AML-193 (cell line): Measurements from ENCODE around the gene PLBD2.

Source experiments
- DNase-seq, 2 experiments: peaks; one replicate each; lab custom pipeline; 2025; lab: John Stamatoyannopoulos, UW

The PLBD2 gene, protein sequence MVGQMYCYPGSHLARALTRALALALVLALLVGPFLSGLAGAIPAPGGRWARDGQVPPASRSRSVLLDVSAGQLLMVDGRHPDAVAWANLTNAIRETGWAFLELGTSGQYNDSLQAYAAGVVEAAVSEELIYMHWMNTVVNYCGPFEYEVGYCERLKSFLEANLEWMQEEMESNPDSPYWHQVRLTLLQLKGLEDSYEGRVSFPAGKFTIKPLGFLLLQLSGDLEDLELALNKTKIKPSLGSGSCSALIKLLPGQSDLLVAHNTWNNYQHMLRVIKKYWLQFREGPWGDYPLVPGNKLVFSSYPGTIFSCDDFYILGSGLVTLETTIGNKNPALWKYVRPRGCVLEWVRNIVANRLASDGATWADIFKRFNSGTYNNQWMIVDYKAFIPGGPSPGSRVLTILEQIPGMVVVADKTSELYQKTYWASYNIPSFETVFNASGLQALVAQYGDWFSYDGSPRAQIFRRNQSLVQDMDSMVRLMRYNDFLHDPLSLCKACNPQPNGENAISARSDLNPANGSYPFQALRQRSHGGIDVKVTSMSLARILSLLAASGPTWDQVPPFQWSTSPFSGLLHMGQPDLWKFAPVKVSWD

DNA sequence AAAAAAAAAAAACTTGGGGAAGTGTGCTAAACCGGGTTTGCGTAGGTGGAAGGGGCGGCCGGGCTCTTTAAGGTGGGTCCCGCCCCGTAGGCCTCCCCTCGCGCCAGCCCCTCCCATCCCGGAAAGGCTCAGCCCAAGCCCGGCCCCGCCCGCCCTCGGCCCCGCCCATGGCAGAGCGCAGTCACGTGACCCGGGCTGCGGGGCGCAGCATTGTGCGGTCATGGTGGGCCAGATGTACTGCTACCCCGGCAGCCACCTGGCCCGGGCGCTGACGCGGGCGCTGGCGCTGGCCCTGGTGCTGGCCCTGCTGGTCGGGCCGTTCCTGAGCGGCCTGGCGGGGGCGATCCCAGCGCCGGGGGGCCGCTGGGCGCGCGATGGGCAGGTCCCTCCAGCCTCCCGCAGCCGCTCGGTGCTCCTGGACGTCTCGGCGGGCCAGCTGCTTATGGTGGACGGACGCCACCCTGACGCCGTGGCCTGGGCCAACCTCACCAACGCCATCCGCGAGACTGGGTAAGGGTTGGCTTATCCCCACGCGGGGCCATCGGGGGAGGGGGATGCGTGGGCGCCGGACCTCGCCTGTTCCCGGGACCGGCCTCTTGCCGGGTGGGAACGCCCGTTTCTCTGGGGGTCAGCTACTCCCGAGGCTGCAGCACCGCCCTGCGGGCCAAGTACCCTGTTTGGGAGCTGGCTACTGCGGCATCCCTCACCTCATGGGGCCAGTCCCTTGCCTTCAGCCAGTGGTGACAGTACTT, at the start of gene PLBD2:
Gene PLBD2 (plus strand): TSS at position 207 of the 752 bp plus-strand sequence. CDS start 14 bp downstream, at position 221.
- peak; percentile 73 to 78 for DNase-seq

DNA sequence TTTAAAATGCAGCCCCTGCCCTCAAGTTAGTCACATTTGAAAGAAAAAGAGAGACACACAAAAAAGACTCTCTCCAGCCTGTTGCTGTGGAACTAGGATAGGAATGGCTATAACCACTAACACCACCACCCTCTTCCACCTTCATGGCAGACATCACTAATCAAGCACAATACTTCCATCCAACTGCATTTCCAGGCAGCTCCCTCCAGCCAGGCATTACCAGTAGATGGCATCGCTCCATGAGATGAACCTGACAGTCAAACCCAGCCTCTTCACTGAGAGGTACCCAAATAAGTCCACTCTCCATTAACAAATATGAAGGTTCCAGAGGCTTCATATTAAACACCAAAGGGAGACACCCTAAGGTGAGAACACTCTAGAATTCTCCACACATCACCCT, 47.9 kb upstream of the PLBD2 start:
- DNase-seq: no peak

DNA sequence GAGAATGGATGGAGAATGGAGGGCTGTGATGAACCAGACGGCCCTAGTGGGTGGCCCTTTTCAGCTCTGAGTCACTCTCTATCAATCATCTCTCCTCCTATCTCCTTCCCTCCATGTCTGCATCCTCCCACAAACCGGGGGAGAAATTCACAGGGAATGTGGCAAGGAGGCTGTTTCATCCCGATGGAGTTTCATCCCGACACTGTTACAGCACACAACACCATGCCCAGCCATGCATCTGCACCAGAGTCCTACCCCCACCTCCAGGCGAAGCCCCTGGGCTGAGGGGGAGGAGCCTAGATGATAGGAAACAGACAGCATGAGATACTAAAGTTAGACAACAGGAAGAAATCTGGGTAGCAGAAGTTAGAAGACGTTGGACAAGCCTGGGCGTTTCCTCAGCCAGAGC, 44.3 kb upstream of the PLBD2 start:
- no peak for DNase-seq

DNA sequence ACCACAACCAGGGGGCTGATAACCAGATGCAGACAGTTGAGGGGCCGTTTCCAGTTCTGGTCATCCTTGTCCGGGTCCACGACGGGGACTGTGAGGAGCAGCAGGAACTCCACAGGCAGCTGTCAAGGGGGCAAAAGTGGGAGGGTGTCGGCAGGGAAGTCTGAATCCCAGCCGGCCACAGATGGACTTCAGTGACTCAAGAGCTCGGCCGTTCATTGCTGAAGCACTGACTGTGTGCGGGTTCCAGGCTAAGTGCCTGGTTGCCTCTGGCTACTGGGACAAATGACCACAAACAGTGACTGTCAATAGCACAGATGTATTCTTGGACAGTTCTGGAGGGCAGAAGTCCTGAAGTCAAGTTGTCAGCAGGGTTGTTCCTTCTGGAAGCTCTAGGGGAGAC, 43.0 kb upstream of the PLBD2 start:
- DNase-seq: no peak

DNA sequence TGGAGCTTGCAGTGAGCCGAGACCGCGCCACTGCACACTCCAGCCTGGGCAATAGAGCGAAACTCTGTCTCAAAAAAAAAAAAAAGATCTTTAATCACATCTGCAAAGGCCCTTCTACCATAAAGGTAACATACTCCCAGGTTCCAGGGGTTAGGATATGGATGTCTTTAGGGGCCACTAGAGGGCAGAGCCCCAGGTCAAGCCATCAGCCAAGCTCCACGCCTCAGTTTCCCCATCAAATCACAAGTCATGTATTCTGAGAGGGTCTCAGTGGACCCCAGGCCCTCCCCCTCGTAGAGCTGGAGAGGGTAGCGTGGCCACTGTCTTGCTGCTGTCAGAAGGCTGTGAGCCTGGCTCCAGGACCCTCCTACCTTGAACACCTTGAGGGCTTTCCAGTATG, 42.2 kb upstream of the PLBD2 start:
- no peak for DNase-seq

DNA sequence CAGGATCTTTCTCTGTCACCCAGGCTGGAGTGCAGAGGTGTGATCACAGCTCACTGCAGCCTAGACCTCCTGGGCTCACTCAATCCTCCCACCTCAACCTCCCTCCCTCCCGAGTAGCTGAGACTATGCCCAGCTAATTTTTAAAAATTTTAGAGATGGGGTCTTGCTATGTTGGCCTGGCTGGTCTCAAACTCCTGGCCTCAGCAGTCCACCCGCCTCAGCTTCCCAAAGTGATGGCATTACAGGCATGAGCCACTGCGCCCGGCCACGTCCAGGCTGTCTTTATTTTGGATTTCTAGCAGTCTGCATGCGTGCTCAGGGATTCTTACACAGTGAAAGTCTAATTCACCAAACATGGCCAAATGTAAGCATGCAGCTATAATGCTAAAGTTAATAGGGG, 41.3 kb upstream of the PLBD2 start:
- DNase-seq: no peak

DNA sequence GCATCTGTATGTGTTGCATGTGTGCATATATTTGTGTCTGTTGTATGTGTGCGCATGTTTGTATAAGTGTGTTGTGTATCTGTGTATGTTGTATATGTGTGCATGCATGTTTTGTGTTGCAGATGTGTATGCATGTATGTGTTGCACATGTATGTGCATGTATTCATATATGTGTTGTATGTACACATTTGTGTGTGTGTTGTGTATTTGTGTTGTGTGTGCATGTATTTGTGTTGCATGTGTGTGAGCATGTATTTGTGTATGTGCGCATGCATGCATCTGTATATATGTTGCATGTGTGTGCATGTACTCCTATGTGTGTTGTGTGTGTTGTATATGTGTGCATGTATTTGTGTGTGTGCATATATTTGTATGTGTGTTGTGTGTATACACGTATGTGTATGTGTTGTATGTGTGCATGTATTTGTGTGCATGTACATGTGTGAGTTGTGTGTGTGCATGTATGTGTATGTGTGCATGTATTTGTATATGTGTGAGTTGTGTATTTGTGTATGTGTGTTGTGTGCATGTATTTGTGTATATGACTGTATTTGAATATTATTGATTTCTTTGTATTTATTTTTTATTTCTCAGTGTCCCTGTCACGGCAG, 40.2 kb upstream of the PLBD2 start:
- no peak for DNase-seq

DNA sequence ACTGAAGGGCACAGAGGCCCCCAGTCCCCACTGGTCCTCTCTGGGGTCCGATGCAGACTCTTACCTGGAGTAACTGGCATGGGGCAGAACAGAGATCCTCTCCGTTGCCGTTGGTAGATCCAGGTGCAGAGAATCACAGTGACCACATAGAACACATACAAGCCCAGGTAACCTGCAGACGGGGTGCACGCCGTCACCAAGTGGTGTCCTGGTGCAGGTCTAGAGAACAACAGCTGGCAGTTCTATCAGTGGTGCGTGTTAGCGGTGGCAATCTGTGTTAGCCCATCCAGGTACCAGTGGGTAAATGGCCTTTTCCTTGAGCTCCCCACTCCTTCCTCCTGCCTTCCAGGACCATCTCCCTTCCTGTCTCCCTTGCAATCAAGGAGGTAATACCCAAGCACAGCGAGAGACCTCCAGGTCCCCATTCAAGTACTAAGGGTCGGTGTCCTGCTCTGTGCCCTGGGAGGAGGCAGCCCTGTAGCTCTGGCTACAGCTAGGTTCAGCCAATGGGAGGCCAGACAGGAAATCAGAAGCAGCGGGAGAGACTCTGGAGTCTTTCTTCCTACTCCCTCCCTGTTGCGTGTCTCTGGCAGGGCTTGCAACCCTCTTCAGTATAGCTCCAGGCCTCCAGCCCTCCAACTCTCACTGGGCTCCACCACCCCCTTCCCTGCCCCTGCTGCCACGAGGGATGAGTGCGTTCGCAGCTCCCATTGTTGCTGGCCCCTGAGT, 39.3 kb upstream of the PLBD2 start:
- no peak for DNase-seq

DNA sequence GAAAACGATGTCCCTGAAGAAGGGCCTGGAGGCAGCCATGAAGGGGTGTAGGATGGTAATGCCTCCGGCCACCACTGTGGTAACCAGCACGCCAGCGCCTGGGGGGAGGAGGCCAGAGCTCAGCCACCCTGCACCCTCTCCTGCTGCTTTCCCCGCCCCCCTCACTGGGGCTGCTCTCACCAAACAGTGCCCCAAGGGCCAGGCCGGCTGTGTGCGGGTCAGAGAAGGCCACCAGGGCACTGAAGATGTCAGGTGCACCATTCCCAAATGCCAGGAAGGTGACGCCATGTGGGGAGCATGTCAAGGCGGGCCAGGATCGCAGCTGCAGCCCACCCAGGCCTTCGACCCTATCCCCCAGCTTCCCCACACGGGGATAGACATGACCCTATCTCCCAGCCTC, 38.0 kb upstream of the PLBD2 start:
- no peak for DNase-seq

DNA sequence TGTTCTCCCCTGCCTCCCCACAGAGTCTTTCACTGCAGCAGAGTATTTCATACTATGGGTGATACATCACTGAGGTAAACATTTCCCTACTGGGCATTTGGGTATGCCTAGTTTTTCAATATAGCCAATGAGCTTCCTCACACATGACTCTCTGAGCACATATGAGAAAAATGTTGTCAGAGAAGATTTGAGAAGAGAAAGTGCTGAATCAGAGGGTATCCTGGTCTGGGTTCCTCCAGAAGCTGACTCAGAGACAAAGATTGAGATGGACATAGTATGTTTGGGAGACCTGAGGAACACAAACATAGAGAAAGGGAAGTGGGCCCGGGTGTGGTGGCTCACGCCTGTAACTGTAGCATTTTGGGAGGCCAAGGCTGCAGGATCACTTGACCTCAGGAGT, 36.0 kb upstream of the PLBD2 start:
- DNase-seq: no peak

DNA sequence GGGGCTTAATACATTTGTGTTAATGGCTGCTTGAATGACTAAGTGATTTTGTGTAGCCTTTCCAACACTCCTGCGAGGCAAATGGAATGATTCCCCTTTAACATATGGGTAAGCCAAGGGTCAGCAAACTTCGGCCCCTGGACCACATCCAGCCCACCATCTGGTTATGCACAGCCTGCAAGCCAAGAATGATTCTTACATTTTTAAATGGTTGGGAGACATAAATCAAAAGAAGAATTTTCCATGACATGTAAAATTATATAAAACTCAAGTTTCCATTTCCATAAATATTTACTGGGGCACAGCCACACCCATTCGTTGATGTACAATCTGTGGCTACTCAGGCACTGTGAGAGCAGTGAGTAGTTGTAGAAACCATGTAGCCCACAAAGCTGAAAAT, 32.5 kb upstream of the PLBD2 start:
- no peak for DNase-seq

DNA sequence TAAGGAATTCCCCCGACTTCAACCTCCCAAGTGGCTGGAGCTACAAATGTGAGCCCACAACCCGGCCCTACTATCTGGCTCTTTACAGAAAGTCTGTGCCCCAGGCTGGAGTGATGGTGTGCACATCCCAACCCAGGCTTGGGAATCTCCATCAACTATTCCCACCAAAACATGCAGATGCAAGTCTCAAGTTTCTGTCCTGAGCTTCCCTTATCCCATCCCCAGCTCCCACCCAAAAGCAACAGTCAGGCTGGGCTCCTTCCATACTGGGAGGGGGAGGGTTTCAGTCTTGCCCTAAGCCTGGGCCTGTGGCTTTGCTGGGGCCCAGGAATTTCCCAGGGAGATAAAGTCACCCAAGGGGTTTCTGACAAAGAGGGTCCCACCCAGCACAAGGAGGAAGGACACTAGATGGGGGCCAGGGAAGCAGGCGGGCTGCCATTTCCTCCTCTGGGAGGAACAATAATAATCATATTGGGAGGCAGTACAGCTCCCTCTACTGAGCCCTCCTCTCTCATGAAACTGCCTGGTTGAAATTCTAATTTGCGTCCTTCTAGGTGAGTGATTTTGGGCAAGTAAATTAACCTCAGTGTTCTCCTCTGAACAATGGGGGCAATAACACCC, 31.5 kb upstream of the PLBD2 start:
- DNase-seq: no peak

DNA sequence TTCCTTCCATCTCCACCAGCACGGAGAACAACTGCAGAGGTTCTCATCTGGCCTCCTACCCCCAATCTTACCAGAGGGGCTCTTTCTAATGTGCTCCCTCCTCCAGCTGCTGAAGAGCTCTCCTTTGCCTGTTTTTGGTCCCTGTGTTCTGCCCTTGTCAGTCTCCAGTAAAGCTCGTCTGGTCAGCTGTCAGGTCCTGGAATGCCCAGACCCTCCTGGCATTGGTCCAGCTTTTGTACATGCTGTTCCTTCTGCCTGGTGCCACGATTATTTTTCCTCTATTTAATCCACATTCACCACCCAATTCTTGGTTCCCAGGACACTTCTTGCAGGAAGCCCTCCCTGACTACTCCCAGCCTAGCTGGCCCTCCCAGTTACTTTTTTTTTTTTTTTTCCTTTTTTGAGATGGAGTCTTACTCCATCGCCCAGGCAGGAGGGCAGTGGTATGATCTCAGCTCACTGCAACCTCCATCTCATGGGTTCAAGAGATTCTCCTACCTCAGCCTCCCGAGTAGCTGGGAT, 30.0 kb upstream of the PLBD2 start:
- DNase-seq: no peak

DNA sequence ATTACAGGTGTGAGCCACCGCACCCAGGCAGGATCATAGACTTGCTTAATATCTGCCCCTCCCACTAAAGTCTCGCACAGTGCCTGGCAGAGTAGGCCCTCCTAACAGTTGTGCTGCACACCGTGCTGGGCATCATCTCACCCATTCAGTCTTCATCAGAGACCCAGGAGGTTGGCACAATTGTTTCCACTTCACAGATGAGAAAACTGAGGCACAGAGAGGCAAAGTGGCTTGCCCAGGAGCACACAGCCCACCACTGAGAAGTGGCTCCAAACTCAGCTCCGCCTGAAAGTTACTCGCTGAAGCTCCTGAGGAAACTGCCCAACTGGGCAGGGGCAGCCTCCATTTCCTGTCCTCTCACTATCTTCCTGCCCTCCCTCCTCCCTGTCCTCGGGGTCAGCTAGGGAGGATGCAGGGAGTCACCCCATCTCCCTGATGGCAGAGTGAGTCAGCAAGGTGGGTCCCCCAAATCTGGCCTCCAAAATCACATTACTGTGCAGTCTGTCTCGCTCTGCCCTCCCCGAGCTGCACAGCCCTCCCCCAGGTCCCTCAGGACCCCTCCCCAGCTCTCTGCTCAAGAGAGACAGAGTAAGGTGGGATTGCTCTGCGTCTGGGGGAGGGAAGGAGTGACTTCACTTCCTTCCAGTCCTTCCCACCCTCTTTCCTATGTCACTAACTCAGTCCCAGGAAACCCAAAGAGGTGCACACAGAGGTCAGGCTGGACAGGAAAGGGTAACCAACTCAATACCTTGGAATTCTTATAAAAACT, 29.2 kb upstream of the PLBD2 start:
- DNase-seq: no peak

DNA sequence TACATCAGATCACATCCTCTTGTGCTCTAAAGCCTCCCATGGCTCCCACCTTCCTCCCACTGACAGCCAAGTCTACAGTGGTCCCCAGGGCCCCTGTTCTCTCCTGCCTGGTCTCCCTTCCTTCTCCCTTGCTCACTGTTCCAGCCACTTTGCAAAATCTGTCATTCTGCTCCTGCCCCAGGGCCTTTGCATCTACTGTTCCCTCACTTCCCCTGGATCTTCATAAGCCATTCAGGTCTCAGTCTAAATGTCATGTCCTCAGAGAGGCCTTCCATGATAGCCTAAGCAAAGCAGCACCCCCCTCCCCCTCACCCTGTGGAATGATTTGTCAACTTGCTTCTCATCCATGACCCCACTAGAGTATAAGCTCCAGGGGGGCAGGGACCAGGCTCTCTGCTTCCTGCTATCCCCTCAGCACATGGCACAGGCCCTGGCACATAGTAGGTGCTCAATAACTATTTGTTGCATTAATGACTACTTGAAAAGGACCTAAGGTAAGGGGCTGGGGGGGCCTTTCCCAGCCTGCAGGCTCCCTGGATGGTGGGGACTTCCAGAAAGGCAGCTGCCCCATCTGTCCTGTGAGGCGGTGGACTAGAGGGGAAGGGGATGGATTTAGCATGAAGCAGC, 28.5 kb upstream of the PLBD2 start:
- no peak for DNase-seq

DNA sequence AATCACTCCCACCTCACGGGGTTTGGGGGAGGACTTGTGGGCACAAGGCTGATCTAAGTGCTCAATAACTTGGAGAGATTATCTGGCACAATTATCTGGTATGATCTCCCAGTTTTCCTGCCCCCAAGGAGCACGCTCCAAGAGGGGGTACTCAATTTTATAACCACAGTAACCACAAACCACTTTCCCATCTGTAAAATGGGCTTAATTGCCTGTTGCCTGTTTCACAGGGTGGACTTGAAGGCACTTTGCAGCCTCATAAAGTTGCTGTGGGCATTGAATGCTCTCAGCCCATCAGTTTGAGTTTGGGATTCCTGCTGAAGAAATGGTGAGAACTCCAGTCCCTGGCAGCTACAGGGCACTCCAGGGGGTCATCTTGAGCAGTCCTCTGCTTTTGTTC, 27.9 kb upstream of the PLBD2 start:
- DNase-seq: no peak

DNA sequence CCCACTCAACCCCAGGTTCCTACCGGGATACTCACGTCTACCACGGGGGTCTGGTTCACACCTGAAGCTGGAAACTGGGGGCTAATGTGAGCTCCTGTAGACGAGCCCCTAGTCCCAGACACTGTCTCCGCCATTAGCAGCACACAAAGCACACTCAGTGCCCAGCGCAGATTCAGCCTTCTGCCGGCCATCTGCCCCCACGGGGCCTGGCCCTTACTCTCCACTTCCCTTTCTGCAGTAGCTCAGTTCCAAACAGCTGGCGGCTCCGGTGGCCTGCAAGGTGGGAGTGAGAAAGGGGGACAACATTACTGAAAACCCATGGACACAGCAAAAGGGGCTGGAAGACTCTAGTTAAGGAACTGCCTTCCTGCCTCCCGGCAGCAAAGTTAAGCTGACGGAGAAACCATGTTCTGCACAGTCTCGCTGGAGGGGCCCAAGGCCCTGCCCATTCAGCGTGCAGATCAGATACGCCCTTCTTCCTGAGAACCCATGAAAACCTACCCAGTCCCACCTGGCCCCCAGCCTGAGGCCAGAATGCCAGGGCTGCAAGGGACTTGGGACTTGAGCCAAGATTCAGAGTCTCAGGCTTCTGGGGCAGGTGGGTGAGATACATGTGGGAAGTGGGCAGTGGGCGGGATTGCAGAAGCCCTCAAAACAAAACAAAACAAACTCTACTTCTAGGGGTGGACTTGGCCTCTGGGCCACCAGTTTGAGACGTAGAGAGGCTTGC, 25.5 kb upstream of the PLBD2 start:
- DNase-seq: no peak

DNA sequence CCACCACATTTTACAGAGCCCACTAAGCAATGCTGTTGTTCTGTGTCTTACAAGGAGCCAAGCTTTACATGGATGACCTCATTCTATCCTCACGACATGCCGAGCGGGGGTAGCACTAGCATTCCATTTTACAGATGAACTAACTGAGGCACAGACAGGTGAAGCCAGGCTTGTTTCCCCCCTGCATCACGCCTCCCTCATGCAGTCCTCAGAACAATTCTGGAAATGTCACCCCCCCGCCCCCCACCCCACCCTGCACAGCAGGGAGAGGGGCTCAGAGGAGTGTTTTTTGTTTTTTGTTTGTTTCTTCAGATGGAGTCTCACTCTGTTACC, 25.0 kb upstream of the PLBD2 start:
- DNase-seq: no peak
